ENCODE measurements around the gene CDCA7L.

Gene CDCA7L

DNA sequence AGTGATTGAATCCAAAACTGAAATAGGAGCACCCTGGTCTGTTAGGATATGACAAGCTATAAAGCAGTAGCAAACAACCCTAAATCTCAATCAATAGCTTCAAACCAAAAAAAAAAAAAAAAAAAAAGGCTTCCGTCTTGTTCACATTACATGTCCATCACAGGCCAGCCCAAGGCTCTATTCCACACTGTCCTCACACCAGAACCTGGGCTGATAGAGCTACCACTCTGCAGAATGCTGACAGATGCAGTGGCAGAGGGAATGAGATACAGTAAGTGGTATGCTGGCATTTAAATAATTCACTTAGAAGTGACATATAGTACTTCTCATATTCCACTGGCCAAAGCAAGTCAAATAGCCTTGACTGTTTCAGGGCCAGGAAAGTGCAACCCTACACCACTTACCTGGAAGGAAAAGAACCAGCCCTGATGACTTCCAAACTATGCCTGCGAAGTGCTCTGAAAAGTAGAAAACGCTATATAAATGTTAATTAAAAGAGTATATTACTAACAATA, 5.8 kb downstream of the CDCA7L start:
- no peak overlapping the region for H3K27ac ChIP-seq (ENCODE audit: extremely low read depth, low read depth, low read length)
- CTCF ChIA-PET: interaction anchor here (0.5 to 2.3 kb wide), 6 partner anchors 61 to 689 kb away, joined by 3 to 8 read pairs (median 4); no protein-coding TSS in a partner anchor
- H3K4me1 ChIP-seq (ENCODE audit: control insufficient read depth, insufficient read depth, low read length): peaks cover 42% of the 10 kb centered on the region
- TF ChIP-seq, protein P1, sequence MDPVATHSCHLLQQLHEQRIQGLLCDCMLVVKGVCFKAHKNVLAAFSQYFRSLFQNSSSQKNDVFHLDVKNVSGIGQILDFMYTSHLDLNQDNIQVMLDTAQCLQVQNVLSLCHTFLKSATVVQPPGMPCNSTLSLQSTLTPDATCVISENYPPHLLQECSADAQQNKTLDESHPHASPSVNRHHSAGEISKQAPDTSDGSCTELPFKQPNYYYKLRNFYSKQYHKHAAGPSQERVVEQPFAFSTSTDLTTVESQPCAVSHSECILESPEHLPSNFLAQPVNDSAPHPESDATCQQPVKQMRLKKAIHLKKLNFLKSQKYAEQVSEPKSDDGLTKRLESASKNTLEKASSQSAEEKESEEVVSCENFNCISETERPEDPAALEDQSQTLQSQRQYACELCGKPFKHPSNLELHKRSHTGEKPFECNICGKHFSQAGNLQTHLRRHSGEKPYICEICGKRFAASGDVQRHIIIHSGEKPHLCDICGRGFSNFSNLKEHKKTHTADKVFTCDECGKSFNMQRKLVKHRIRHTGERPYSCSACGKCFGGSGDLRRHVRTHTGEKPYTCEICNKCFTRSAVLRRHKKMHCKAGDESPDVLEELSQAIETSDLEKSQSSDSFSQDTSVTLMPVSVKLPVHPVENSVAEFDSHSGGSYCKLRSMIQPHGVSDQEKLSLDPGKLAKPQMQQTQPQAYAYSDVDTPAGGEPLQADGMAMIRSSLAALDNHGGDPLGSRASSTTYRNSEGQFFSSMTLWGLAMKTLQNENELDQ (tag by site-specific recombination; IDR thresholded peaks at IDR 0.05; ENCODE audit: low read depth): no peak
- TF ChIP-seq ZNF76 (tag by site-specific recombination; IDR thresholded peaks at IDR 0.05; ENCODE audit: borderline replicate concordance, low read depth): no peak
- TF ChIP-seq ZNF24 (tag by site-specific recombination; IDR thresholded peaks at IDR 0.05): no peak
- no peak for TF ChIP-seq WT1 (tag by site-specific recombination; IDR thresholded peaks at IDR 0.05)
- peaks cover 9 to 11% of the 10 kb centered on the region in 2 experiments for H3K36me3 ChIP-seq (ENCODE audit: control insufficient read depth in 2 of 2, insufficient read depth in 1 of 2, low read length in 2 of 2)
- no peak overlapping the region for H3K4me3 ChIP-seq (ENCODE audit: low read depth, low read length)
- POLR2A ChIA-PET: interaction anchor here (0.6 kb wide), 3 partner anchors 111 to 866 kb away, joined by 3 to 5 read pairs (median 3); no protein-coding TSS in a partner anchor
- H3K9me3 ChIP-seq (ENCODE audit: control insufficient read depth, insufficient read depth, low read depth, low read length): no peaks in the 10 kb centered on the region

DNA sequence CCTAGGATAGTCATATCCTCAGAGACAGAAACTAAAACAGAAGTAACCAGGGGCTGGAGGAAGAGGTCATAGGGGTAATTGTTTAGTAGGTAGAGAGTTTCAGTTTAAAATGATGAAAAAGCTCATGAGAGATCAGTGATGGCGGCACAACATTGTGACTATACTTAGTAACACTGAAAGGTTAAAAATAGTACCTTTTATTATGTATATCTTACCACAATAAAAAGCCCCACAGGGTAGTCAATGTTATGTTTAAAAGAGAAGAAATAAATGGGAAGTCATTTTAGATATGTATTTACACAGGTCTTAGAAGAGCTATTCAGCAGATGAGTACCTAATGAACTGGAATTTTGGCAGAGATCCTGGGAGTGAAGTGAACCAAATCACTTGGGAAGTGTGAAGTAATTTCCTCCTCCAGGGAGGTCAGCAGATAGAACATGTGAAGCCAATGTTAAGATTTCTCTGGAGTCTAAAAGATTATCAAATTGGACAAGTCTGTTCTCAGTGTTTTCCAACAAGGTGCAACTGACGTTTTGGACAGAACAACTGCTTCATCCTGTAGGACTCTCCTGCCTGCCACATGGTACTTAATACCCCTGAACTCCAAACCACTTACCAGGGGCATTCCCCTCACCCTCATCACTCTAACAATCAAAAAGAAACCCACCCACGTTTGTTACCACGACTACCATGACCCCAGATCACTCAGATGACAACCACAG, 6.4 kb downstream of the CDCA7L start:
- Histone ChIP-seq H3K9me3 (ENCODE audit: control insufficient read depth, insufficient read depth, low read depth, low read length) (no peaks in the 10 kb centered on the region), H3K36me3 (ENCODE audit: control insufficient read depth in 2 of 2, insufficient read depth in 1 of 2, low read length in 2 of 2) (peaks cover 9 to 12% of the 10 kb centered on the region in 2 experiments), H3K4me3 (ENCODE audit: low read depth, low read length) (no peak overlapping the region), H3K27ac (ENCODE audit: extremely low read depth, low read depth, low read length) (peak overlapping the region; percentile 29; the same call in 1 of the 2 replicates), H3K4me1 (ENCODE audit: control insufficient read depth, insufficient read depth, low read length) (peaks cover 42% of the 10 kb centered on the region)
- TF ChIP-seq MZF1 (tag by site-specific recombination; IDR thresholded peaks at IDR 0.05; ENCODE audit: borderline replicate concordance) (no peak), OSR2 (tag by site-specific recombination; IDR thresholded peaks at IDR 0.05) (peak; percentile 82), WT1 (tag by site-specific recombination; IDR thresholded peaks at IDR 0.05) (peak; percentile 59), ZNF18 (tag by site-specific recombination; IDR thresholded peaks at IDR 0.05) (peak; percentile 88), ZNF416 (tag by site-specific recombination; IDR thresholded peaks at IDR 0.05) (no peak), ZNF398 (tag by site-specific recombination; IDR thresholded peaks at IDR 0.05) (no peak), TCF7L2 (IDR thresholded peaks at IDR 0.05; ENCODE audit: borderline replicate concordance, low read depth, low read length) (0 out of 2 replicates have a peak, but pooled peaks have one; percentile 22), ZNF623 (tag by site-specific recombination; IDR thresholded peaks at IDR 0.05) (no peak), PRDM6 (tag by site-specific recombination; IDR thresholded peaks at IDR 0.05) (peak; percentile 89), KLF8 (tag by site-specific recombination; IDR thresholded peaks at IDR 0.05) (peak; percentile 45; the same call in 1 of the 2 replicates), ZNF629 (tag by site-specific recombination; IDR thresholded peaks at IDR 0.05) (0 out of 2 replicates have a peak, but pooled peaks have one; percentile 15), GLIS1 (tag by site-specific recombination; IDR thresholded peaks at IDR 0.05) (peak; percentile 78), ZBTB44 (tag by site-specific recombination; IDR thresholded peaks at IDR 0.05) (0 out of 2 replicates have a peak, but pooled peaks have one; percentile 7), ZNF600 (tag by site-specific recombination; IDR thresholded peaks at IDR 0.05) (peak; percentile 12; the same call in 1 of the 2 replicates), ZNF843 (tag by site-specific recombination; IDR thresholded peaks at IDR 0.05) (peak; percentile 46; the same call in 1 of the 2 replicates), ZNF366 (tag by site-specific recombination; conservative IDR thresholded peaks at IDR 0.05) (0 out of 2 replicates have a peak, but pooled peaks have one; percentile 17), FEZF1 (tag by site-specific recombination; IDR thresholded peaks at IDR 0.05) (peak; percentile 52), ZBTB17 (tag by site-specific recombination; IDR thresholded peaks at IDR 0.05) (no peak), ZBTB7A (tag by site-specific recombination; IDR thresholded peaks at IDR 0.05; ENCODE audit: low read depth) (no peak)
- POLR2A ChIA-PET: interaction anchor here (0.6 kb wide), 3 partner anchors 110 to 866 kb away, joined by 3 to 5 read pairs (median 3); no protein-coding TSS in a partner anchor
- CTCF ChIA-PET: interaction anchor here (0.5 to 2.3 kb wide), 5 partner anchors 62 to 688 kb away, joined by 3 to 8 read pairs (median 4); no protein-coding TSS in a partner anchor
